ENCODE measurements around the gene ABCA2.

Gene ABCA2

GRCh38 chr9:136994888-136995230 is 33.2 kb downstream of the ABCA2 start:
- no peak for DNase-seq

- DNase-seq = no peak
These were observed 33.7 kb downstream of the ABCA2 start for GRCh38 chr9:136994180-136994887.

- DNase-seq = no peak
These were observed 35.1 kb downstream of the ABCA2 start for GRCh38 chr9:136992819-136993369.

- DNase-seq = peak; percentile 93
These were observed 35.8 kb downstream of the ABCA2 start, which contains the start of gene PAXX for GRCh38 chr9:136991993-136992818. Gene PAXX (plus strand): TSS chr9:136992422. CDS start chr9:136992444, 22 bp downstream.

- DNase-seq = no peak
These were observed 37.7 kb downstream of the ABCA2 start for GRCh38 chr9:136990242-136990911.

- no peak for DNase-seq
These were observed 39.2 kb downstream of the ABCA2 start for GRCh38 chr9:136988872-136989271.

GRCh38 chr9:136985853-136986252 is 42.2 kb downstream of the ABCA2 start:
- no peak for DNase-seq

- DNase-seq = no peak
These were observed 42.9 kb downstream of the ABCA2 start for GRCh38 chr9:136985027-136985602.

- no peak for DNase-seq
These were observed 43.5 kb downstream of the ABCA2 start for GRCh38 chr9:136984464-136985026.

GRCh38 chr9:136983656-136984314 is 44.3 kb downstream of the ABCA2 start:
- no peak for DNase-seq

GRCh38 chr9:136983167-136983566 is 44.9 kb downstream of the ABCA2 start:
- no peak for DNase-seq

GRCh38 chr9:136982232-136983051 is 45.6 kb downstream of the ABCA2 start, which contains the start of gene LCNL1:
Gene LCNL1 (plus strand): TSS chr9:136982993. CDS start chr9:136983587, 594 bp downstream.
- peak; percentile 18 for DNase-seq

GRCh38 chr9:136981588-136982231 is 46.3 kb downstream of the ABCA2 start:
- DNase-seq = no peak

- DNase-seq = no peak
These were observed 47.2 kb downstream of the ABCA2 start for GRCh38 chr9:136980669-136981478.

GRCh38 chr9:136979769-136980587 is 48.1 kb downstream of the ABCA2 start:
- no peak for DNase-seq

GRCh38 chr9:136978865-136979544 is 49.0 kb downstream of the ABCA2 start:
- no peak for DNase-seq

- DNase-seq = peak; percentile 72
These were observed 49.8 kb downstream of the ABCA2 start for GRCh38 chr9:136978073-136978864.
